ENCODE measurements around the gene ALKBH7.
"Not testable (repeated sequence)": the region's sequence is repeated elsewhere in the genome, so short reads cannot be mapped to it uniquely, and the experiment has no call there.

GRCh38 chr19:6400062-6400944 lies 27.7 kb downstream of the ALKBH7 start:
- not testable (repeated sequence) for TF ChIP-seq ZNF274 (IDR thresholded peaks at IDR 0.05; ENCODE audit: low read depth, low read length); YY1 (IDR thresholded peaks at IDR 0.05; ENCODE audit: insufficient read depth, insufficient read length)
